HG03175 (cell line): ENCODE data around the gene SLC12A5.
"Not testable (repeated sequence)": the region's sequence is repeated elsewhere in the genome, so short reads cannot be mapped to it uniquely, and the experiment has no call there.

Experiments used
- ATAC-seq: cut with Tn5 transposase; IDR thresholded peaks from one replicate; pipeline ENCODE4 v1.9.1; 2021; ENCODE audit warnings: mild to moderate bottlenecking, moderate library complexity; ENCODE audit not compliant: unreplicated experiment

The SLC12A5 gene

GRCh38 chr20:46073443-46073842 is 44.4 kb downstream of the SLC12A5 start:
- ATAC-seq: no peak

DNA sequence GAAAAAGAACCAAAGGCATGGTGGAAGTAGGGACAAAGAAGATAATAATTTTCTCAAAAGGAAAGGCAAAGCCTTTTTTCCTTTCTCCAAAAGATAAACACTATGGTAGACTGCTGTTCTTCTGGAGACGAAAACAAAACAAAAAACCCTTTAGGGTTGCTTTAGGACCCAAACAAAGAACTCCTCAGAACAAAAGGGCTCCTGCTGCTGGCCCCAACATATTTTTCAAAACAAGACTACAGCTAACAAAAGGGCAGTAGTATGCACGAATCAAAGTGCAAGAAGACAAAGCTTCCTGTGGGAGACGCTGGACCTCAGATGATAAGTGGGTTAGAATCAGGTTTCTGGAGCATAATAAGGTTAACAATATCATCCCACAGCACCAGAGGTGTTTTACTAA is 45.0 kb downstream of the SLC12A5 start:
- ATAC-seq: no peak

DNA sequence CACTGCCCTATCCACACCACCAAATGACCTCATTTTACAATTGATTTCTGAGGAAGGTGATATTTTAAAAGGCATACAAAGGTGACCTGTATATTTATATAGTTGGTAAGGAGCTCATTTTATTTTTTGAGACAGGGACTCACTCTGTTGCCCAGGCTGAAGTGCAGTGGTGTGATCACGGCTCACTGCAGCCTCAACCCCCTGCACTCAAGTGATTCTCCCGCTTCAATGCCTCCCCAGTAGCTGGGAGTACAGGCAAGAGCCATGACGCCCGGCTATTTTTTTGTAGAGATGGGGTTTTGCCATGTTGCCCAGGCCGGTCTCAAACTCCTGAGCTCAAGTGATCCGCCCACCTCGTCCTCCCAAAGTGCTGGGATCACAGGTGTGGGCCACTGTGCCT is 47.8 kb downstream of the SLC12A5 start:
- ATAC-seq: no peak

GRCh38 chr20:46077642-46078305 is 48.8 kb downstream of the SLC12A5 start:
- no peak for ATAC-seq

DNA sequence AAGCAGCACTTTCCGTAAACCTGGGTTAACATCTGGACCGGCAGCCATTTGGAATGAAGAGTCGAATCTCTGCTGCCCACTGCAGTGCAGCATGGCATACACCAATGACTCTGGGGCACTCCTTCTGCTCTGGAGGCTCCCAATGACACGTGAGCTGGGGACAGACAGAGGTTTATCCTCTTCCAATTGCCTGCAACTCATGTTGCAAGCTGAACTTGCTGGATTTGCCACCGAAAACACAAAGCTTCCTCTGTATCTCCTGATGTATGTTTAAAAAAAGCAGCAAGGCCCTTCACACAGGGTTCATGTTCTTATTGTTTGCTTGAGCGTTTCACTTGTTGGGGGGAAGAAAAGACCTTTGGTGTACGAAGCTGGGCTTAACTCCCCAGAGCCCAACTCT is 49.9 kb downstream of the SLC12A5 start:
- no peak for ATAC-seq

GRCh38 chr20:46081074-46081473 is 52.1 kb downstream of the SLC12A5 start:
- ATAC-seq: no peak

GRCh38 chr20:46083101-46083500 is 54.1 kb downstream of the SLC12A5 start:
- no peak for ATAC-seq

DNA sequence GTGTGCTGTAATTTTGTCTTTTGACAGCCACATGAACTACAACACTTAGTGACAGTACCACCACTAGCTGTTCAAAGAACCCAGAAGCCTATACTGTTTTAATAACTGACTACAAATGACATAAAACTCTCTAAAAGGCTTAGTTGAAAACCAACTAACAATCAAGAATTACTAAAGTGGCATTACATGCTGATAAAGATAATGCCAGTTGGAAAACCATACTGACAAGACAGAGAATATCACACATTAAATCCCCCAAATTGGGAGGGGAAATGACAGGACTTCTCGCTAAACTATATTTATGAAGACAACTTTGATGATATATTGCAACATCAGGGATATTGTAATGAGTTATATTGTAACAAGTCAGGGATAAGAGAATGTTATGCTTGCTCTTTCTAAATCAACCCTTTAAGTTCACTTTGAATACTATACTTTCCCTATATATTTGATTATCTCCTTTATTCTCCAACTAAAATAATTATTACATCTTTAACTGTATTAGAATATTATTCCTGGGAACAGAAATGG is 54.6 kb downstream of the SLC12A5 start:
- no peak for ATAC-seq

- no peak for ATAC-seq
These were observed 55.8 kb downstream of the SLC12A5 start for GRCh38 chr20:46084805-46085178.

DNA sequence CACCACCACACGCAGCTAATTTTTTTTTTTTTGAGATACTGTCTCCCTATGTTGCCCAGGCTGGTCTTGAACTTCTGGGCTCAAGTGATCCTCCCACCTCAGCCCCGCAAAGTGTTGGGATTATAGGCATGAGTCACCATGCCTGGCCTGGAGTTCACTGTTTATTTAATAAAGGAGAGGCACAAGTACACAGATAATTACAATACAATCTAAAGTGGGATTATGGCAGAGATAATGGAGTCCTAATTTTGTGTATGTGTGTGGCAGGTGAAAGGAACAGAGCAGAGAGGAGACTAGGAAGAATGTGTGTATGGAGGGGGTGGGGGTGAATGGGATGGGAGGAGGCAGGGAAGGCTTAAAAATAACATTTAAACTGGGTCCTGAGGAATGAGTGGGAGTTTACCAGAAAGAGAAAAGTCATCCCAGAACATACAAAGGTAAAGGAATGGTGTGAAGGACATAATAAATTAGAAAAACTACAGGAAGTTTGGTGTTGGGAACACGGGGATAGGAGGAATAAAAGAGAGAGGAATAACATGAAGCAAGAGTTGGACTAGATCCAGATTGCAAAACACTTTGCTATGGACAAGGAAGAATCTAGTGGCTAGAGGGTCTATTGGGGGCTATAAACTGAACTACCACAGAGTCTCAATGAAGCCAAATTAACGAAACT is 56.3 kb downstream of the SLC12A5 start:
- ATAC-seq: no peak

DNA sequence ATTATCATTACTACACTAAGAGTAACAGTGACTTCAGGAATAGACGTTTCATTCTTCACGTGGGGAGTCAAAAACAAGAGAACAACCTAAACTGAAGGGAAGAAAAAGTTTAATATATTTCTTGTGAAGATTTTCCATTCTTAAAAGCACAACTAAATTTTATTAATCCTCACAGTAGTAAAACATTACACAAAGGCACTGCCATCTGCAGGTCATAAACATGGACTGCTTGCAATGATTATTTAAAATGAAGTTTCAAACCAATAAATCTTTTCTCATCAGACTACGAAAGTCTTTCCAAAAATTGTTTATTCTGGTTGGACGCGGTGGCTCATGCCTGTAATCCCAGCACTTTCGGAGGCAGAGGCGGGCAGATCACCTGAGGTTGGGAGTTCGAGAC is 58.1 kb downstream of the SLC12A5 start:
- ATAC-seq: no peak

DNA sequence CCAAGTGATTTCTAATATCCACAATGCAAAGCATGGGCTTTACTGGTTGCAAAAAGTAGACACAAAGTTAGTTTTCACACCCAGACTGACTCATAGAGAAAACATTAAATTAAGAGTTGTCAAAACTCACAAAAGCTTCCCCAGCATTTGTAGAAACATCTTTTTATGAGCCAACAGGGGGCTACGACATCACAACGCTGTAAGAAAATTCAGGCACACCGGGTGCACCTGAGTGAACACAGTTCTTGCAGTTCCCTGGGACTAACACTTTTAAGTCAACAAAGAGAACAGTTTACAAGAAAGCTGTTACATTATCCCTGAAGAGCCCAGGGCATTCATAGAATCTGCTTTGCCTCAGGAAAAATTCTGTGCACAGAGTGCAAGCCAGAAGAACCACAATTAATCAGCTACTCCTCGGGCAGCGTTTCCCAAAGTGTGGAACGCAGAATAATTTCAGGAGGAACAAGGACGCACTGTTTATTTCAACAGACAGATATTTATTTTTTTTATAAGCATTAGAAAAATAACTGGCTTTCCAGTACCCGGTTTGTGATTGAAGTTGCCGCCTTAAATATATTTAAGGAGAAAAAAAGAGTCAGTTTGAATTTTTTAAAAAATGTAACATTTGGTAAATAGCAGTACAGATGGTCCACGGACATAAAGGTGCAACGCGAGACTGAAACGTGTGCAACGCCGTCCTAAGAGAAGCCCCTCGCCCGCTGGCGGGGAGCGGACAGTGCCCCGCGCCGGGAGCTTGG is 59.6 kb downstream of the SLC12A5 start:
- no peak for ATAC-seq

GRCh38 chr20:46089167-46089416 is 60.1 kb downstream of the SLC12A5 start:
- peak; percentile 21 for ATAC-seq

DNA sequence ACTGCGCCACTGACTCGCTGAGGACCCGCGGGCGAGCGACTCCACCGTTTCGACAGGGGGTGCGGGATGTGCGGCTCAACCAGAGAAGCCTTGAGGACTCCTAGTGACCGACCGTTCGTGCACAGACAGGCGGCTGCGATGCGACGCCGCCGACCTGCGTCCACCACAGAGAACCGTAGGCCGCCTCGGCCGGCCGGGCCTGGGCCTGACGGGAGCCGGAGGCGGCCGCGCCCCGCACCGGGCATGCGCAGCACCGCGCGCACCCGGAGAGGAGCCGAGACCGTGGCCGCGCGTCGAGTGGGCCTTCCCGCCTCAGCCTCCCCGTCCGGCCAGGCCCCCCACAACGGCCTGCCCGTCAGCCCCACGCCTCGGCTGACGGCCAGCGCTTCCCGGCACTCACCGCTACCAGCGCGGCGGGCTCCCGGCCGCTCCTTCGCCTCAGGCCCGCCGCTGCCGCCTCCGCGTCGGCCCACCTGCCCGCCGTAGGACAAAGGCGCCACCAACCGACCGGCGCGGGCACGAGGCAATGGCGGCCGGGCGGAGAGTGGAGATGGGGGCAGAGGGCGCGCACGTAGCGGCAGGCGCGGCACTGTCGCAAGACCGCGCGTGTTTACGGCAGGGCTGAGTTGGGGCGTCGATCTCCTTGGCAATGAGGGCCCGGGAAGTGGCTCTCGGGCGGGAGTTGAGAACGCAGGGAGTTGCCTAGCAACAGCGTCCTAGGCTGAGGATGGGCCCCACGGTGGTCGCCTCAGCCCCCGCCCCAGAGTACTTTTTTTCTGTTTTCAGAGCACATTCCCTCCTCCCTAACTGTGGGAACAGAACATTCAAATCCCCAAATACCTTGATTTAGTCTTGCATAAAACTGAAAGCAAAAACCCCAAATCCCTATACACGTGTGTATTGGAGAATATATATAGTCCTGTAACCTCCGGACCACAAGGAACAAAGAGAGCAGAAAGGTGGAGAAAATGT is 60.7 kb downstream of the SLC12A5 start, which contains the start of gene NCOA5:
Gene NCOA5 (minus strand): TSS at position 546 of the 972 bp plus-strand sequence. CDS start 10,538 bp downstream, outside the sequence.
- peak; percentile 83 for ATAC-seq

DNA sequence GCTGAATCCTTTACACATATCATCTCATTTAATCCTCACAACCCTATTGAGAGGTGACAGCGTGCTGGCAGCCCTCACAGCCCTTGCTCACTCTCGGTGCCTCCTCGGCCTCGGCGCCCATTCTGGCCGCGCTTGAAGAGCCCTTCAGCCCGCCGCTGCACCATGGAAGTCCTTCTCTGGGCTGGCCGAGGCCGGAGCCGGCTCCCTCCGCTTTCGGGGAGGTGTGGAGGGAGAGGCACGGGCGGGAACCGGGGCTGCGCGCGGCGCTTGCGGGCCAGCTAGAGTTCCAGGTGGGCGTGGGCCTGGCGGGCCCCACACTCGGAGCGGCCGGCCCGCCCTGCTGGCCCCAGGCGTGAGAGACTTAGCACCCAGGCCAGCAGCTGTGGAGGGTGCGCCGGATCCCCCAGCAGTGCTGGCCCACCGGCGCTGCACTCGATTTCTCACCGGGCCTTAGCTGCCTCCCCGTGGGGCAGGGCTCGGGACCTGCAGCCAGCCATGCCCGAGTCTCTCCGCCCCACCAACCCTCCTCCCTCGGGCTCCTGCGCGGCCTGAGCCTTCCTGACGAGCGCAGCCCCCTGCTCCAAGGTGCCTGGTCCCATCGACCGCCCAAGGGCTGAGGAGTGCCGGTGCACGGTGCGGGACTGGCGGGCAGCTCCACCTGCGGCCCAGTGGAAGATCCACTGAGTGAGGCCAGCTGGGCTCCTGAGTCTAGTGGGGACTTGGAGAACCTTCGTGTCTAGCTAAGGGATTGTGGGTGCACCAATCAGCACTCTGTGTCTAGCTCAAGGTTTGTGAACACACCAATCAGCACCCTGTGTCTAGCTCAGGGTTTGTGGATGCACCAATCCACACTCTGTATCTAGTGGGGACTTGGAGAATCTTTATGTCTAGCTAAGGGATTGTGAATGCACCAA is 62.9 kb downstream of the SLC12A5 start:
- not testable (repeated sequence) for ATAC-seq

- ATAC-seq: no peak
These were observed 64.5 kb downstream of the SLC12A5 start for GRCh38 chr20:46093531-46093930.

GRCh38 chr20:46099491-46100287 is 70.7 kb downstream of the SLC12A5 start:
- no peak for ATAC-seq

DNA sequence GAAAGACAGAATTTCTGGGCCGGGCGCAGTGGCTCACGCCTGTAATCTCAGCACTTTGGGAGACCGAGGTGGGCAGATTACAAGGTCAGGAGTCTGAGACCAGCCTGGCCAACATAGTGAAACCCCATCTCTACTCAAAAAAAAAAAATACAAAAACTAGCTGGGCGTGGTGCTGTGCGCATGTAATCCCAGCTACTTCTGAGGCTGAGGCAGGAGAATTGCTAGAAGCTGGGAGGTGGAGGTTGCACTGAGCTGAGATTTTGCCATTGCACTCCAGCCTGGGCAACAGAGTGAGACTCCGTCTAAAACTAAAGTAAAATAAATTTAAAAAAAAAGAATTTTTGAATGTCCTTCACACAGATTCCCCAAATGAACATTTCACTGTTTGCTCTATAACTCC is 71.4 kb downstream of the SLC12A5 start:
- not testable (repeated sequence) for ATAC-seq

DNA sequence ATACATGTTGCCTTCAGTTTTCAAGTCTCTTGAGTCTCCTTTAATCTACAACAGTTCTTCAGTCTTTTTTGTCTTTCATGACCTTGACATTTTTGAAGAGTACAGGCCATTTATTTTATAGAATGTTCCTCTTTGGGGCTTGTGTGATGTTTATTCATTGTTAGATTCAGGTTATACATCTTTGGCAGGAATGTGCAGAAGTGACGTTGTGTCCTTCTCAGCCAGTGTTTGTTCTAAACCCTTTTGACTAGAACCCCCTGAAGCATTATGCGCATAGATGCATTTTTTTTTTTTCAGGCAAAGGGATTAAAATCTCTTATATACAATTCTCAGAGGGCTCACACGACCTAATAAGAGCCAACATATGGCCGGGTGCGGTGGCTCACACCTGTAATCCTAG is 72.0 kb downstream of the SLC12A5 start:
- ATAC-seq: no peak
